GM21360 (cell line): ENCODE results near the gene FAM149B1.

Experiments
- ATAC-seq: cut with Tn5 transposase; IDR thresholded peaks from one replicate; pipeline ENCODE4 v1.9.1; 2021; ENCODE audit warnings: mild to moderate bottlenecking, moderate library complexity; ENCODE audit not compliant: unreplicated experiment

Gene FAM149B1

DNA sequence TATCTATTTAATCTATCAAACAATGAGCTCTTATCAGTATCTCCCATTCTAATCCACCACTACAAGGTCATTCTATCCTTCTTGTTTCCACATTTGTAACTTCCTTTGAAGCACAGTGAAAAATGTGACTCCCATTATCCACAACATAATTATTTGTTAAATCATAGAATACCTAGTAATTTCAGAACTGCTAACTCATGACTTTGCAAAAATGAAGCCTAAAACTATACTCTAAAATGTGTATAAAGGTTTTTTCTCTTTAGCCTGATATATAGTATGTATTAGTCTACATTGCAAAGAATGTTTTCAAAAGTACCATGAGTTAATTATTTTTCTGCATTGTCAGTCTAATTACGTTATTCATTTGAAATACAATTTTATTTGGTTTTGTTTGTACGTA is 96.5 kb downstream of the FAM149B1 start:
- ATAC-seq = no peak

GRCh38 chr10:73281097-73281496 is 113.2 kb downstream of the FAM149B1 start:
- no peak for ATAC-seq

GRCh38 chr10:73287441-73287840 is 119.5 kb downstream of the FAM149B1 start:
- no peak for ATAC-seq

DNA sequence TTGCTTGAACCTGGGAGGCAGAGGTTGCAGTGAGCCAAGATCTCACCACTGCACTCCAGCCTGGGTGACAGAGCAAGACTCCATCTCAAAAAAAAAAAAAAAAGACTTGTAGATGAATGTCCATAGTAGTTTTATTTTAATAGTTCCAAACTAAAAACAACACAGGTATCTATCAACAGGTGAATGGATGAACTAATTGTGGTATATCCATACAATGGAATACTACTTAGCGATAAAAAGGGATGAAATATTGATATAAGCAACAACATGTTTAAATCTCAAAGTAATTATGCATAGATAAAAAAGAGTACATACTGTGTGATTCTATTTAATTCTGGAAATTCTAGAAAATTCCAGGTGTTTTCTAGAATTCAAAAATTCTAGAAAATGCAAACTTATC is 122.0 kb downstream of the FAM149B1 start:
- ATAC-seq = no peak

- ATAC-seq = no peak
Measured at GRCh38 chr10:73293461-73293860, 125.5 kb downstream of the FAM149B1 start.
